NT2/D1 (cell line): ENCODE data around the gene ASPHD2.

Source experiments
- YY1 ChIP-seq: IDR thresholded peaks from 2 replicates; pipeline ENCODE4 v1.6.1; 2011; ENCODE audit not compliant: insufficient read length, insufficient read depth
- ZNF274 ChIP-seq: IDR thresholded peaks from 2 replicates; pipeline ENCODE4 v1.6.1; 2011; ENCODE audit warnings: mild to moderate bottlenecking, low read depth, low read length

DNA sequence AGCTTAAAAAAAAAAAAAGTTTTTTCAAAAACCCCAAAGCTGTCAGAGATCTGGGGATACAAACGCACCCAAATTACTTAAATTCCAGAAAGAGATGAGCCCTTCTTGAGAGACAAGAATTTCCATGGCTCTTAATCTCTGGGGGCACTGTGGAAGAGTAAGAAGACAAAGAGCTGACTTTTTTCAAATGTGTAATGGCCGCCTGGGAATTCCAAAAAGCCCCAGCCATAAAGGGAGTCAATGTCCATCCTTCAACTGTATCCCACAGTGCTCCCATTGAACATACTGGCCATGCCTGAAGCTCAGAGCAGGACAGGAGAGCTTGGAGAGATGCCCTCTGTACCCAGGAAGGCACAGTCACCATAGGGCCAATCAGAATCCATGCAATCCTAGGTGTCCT is 37.4 kb upstream of the ASPHD2 start:
- TF ChIP-seq ZNF274 (no peak), YY1 (no peak)
